GM12865 (cell line): ENCODE data around the gene ARRB2.

Experiments used
- DNase-seq: peaks from one replicate; pipeline ENCODE4 v3.0.0; 2010; ENCODE audit warnings: low read depth
- H3K4me3 ChIP-seq: 2 replicates; pipeline ENCODE4 v1.5.1; 2011; ENCODE audit warnings: mild to moderate bottlenecking, low read depth, low read length, control low read depth
- TF ChIP-seq, protein P1 (sequence below): IDR thresholded peaks from 2 replicates; pipeline ENCODE4 v1.5.1; 2011; ENCODE audit warnings: low read length, control low read depth, low read depth, inconsistent platforms; ENCODE audit not compliant: insufficient read depth; ENCODE audit errors: missing control alignments

ARRB2 gene

DNA sequence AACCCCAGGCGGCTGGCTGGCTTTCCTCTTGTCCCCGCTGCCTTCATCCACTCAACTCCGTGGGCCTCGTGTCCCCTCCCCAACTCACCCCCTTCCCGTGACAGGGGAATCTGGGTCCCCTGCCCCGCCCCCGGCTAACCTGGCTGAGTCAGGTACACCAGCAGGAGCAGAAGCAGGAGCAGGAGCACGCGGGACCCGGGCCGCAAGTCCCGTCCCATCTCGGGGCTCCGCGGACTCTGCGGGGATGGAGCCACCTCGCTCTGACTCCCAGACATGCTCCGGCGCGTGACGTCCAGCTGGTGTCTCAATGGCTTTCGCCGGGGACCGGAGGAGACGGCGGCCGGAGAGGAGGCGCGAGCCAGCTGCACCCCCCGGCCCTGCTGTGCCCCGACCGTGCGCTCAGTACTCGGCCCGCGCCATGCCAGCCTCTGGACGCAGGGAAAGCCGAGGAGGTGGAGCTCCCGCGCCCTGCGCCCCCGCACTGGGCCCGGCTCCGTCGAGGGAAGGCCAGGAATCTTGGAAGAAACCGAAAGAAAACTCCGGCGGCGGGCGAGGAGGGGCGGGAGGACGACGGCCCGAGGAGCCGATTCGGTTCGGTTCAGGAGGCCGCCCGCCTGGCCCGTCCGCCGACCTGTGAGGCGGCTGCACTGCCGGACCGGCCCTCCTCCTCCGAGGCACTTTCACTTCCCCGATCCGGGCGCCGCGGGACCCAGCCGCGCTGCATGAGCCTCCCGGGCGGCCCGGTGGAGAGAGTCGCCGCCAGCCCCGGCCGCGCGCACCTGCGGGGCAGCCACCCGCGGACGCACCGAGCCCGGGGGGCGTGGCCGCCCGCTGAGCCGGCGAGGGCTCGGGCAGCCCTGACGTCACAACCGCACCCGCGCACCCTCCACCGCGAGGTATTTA lies 28.9 kb downstream of the ARRB2 start, which contains the start of the genes CXCL16 and ZMYND15:
Gene CXCL16, minus strand, starts transcription at position 807 of the 903 bp plus-strand sequence. Its CDS starts 589 bp downstream, at position 218.
Gene ZMYND15, plus strand, starts transcription at position 712 of the 903 bp plus-strand sequence. CDS start 716 bp downstream, outside the sequence.
- H3K4me3 ChIP-seq, result peak within 1 kb of the TSS; percentile 82
- TF ChIP-seq, protein P1, sequence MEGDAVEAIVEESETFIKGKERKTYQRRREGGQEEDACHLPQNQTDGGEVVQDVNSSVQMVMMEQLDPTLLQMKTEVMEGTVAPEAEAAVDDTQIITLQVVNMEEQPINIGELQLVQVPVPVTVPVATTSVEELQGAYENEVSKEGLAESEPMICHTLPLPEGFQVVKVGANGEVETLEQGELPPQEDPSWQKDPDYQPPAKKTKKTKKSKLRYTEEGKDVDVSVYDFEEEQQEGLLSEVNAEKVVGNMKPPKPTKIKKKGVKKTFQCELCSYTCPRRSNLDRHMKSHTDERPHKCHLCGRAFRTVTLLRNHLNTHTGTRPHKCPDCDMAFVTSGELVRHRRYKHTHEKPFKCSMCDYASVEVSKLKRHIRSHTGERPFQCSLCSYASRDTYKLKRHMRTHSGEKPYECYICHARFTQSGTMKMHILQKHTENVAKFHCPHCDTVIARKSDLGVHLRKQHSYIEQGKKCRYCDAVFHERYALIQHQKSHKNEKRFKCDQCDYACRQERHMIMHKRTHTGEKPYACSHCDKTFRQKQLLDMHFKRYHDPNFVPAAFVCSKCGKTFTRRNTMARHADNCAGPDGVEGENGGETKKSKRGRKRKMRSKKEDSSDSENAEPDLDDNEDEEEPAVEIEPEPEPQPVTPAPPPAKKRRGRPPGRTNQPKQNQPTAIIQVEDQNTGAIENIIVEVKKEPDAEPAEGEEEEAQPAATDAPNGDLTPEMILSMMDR, result no peak
- DNase-seq, result peak; percentile 50

DNA sequence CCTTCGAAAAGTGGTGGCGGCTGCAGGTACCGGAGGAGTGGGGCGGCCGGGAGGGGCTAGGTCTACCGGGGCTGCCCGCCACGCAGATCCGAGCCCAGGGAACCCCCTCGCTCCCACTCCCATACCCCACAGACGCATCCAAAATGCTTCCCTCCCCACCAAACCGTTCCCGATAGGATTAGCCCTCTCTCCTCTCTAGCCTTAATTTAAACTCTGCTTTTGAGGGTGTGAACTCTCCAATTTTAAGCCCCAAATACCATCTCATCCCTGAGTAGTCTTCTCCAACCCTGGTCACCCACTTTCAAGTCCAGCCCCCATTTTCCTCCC lies 29.6 kb downstream of the ARRB2 start:
- peak overlapping the region; percentile 82 for H3K4me3 ChIP-seq
- TF ChIP-seq, protein P1, result no peak
- DNase-seq, result no peak

DNA sequence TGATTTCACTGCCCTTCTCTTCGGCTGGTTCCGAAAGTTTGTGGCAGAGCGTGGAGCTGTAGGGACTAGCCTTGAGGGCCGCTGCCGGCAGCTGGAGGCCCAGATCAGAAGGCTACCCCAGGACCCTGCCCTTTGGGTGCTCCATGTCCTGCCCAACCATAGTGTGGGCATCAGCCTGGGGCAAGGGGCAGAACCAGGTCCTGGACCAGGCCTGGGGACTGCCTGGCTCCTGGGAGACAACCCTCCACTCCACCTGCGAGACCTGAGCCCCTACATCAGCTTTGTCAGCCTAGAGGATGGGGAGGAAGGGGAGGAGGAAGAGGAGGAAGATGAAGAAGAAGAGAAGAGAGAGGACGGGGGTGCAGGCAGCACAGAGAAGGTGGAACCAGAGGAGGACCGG lies 30.2 kb downstream of the ARRB2 start:
- no peak for DNase-seq
- no peak overlapping the region for H3K4me3 ChIP-seq
- TF ChIP-seq, protein P1, result no peak

DNA sequence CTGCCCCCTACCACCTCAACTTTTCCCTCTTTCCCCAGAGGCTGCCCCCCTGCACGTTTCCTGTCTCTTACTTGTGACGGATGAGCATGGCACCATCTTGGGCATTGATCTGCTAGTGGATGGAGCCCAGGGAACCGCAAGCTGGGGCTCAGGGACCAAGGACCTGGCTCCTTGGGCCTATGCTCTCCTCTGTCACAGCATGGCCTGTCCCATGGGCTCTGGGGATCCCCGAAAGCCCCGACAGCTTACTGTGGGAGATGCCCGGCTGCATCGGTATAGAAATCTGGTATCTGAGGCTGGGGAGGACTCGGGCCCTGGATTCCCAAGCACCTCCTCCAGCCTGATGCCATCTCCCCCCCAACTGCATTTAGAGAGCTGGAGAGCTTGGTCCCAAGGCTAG lies 31.1 kb downstream of the ARRB2 start:
- no peak for DNase-seq
- TF ChIP-seq, protein P1, result no peak
- no peak overlapping the region for H3K4me3 ChIP-seq

DNA sequence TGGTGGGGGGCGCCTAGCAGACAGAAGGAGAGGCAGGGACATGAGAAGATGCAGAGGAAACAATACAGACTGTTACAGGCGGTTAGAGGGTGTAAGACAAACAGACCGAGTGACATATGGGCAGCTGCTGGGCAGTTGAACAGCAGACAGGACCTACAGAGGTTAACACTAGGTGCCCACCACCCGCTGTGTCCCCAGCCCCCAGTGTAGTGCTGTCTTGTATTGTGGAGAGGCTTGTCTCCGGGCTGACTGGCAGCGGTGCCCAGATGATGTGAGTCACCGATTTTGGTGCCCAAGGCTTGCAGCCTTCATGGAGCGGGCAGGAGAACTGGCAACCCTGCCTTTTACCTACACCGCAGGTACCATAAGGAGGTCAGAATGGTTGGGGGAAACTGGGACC lies 31.7 kb downstream of the ARRB2 start:
- no peak for DNase-seq
- TF ChIP-seq, protein P1, result no peak
- H3K4me3 ChIP-seq, result no peak overlapping the region

DNA sequence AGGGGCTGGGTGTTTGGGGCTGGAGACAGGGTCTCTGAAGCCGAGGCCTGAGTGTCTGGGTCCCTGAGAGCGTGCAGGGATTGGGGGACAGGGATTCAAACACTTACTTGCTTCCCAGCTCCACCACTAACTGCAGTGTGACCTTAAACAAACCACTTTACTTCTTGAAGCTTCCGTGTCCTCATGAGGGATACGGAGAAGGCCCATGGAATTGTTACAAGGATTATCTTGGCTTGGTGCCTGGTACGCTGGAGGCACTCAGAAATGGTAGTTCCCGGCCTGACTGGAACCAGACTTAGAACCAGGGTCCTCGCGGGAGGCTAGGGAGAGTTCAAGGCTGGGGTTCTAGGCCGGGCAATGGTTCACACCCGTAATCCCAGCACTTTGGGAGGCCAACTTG lies 32.2 kb downstream of the ARRB2 start:
- TF ChIP-seq, protein P1, result no peak
- DNase-seq, result no peak
- no peak overlapping the region for H3K4me3 ChIP-seq
